ENCODE results near the gene DNAJB7.

- TF ChIP-seq CTCF (conservative IDR thresholded peaks at IDR 0.05 in 1 of 2, IDR thresholded peaks at IDR 0.05 in 1 of 2; ENCODE audit: low read depth in 1 of 2, low read length in 2 of 2) = no peak
- no peak for TF ChIP-seq EZH2 (IDR thresholded peaks at IDR 0.05; ENCODE audit: low read length, missing control alignments)
Measured at GRCh38 chr22:40862013-40862412, at the start of gene DNAJB7.

Measured in fibroblast of lung (primary cell).